Upper lobe of left lung (tissue), 6 donors: Measurements from ENCODE around the gene NOS1AP. TPM values are rescaled to one million over a fixed set of nuclear protein-coding genes. Genes with fewer than 3 reads are reported as not detected.

ENCODE experiments used
- ATAC-seq, 2 donors: fragments of 200-7000 bp; cut with Tn5 transposase; one replicate each; pipeline ENCODE4 v1.9.1; 2022; ENCODE audit warnings: mild to moderate bottlenecking in 2 of 2, moderate library complexity in 2 of 2; ENCODE audit not compliant: low FRiP score in 2 of 2
- DNase-seq, 2 donors: peaks; one replicate each; pipeline ENCODE4 v3.0.0-alpha.2; 2019 to 2020
- H3K27ac ChIP-seq, 4 donors: fragments of 200-600 bp; sonication (generic); one replicate each; pipeline ENCODE4 v1.5.1; 2016 to 2019
- H3K27me3 ChIP-seq, 4 donors: fragments of 200-600 bp; sonication (generic); one replicate each; pipeline ENCODE4 v1.5.1; 2017 to 2019
- H3K36me3 ChIP-seq, 4 donors: fragments of 200-600 bp; sonication (generic); one replicate each; pipeline ENCODE4 v1.5.1; 2016 to 2019
- H3K4me1 ChIP-seq, 4 donors: fragments of 200-600 bp; sonication (generic); one replicate each; pipeline ENCODE4 v1.5.1; 2018 to 2019
- H3K4me3 ChIP-seq, 4 donors: fragments of 200-600 bp; sonication (generic); one replicate each; pipeline ENCODE4 v1.5.1; 2017 to 2019; ENCODE audit warnings: mild to moderate bottlenecking in 2 of 4, moderate library complexity in 1 of 4
- H3K9me3 ChIP-seq, 4 donors: fragments of 200-600 bp; sonication (generic); one replicate each; pipeline ENCODE4 v1.5.1; 2018 to 2019
- CTCF ChIP-seq, 6 experiments: fragments of 450-650 bp in 4 of 6; fragments of 200-600 bp in 2 of 6; sonication (generic) in 2 of 6; IDR thresholded peaks; one replicate each; pipeline ENCODE4 v1.5.1; 2016 to 2019; ENCODE audit warnings: antibody characterized with exemption in 6 of 6
- EP300 ChIP-seq, 4 donors: sonication (generic); formaldehyde crosslinking; IDR thresholded peaks; one replicate each; pipeline ENCODE4 v1.5.1; 2017; ENCODE audit warnings: antibody characterized with exemption in 4 of 4, control low read depth in 2 of 4
- POLR2A ChIP-seq, 4 donors: fragments of 450-650 bp; IDR thresholded peaks; one replicate each; pipeline ENCODE4 v1.5.1; 2016 to 2017; ENCODE audit warnings: antibody characterized with exemption in 4 of 4, mild to moderate bottlenecking in 2 of 4
- POLR2AphosphoS5 ChIP-seq, 2 donors: sonication (generic); formaldehyde crosslinking; IDR thresholded peaks; one replicate each; pipeline ENCODE4 v1.5.1; 2017; ENCODE audit warnings: antibody characterized with exemption in 2 of 2
- WGBS, 2 donors: methylation state at CpG; one replicate each; pipeline ENCODE4 v1.1.5; 2017 to 2018; 5-methylcytosine and 5-hydroxymethylcytosine counted together
- total RNA-seq, 6 donors: library from RNA; depleted of rRNA in 4 of 6; stranded (reverse); fragments of >200 nt in 4 of 6; gene quantifications; one replicate each; pipeline versions ENCODE4 v1.1.0 to v1.2.1, GENCODE V29; 2016 to 2021
- donor health status: DM: no; HTN: no; CAD: no; lungs with moderate emphysema.
- donor health status: DM: no; HTN: yes; CAD: no; lungs with severe emphysema.

NOS1AP gene
- total RNA-seq, 6 donors from 2014 or later, result 5.3 to 16.4 (median 6.5) TPM

GRCh38 chr1:162291000-162291399, 221.5 kb downstream of the NOS1AP start:
- H3K36me3 ChIP-seq, result no peaks in the 10 kb centered on the region
- ATAC-seq (no peak), DNase-seq (no peak)
- H3K4me3 ChIP-seq, result no peak overlapping the region
- TF ChIP-seq EP300 (IDR thresholded peaks at IDR 0.05) (no peak), POLR2AphosphoS5 (IDR thresholded peaks at IDR 0.05) (no peak), POLR2A (IDR thresholded peaks at IDR 0.05) (no peak), CTCF (IDR thresholded peaks at IDR 0.05) (no peak)
- no peak overlapping the region for H3K27ac ChIP-seq
- H3K27me3 ChIP-seq, result no peaks in the 10 kb centered on the region
- no peaks in the 10 kb centered on the region for H3K4me1 ChIP-seq
- WGBS, 2 donors, result 77 to 81% methylated on average over 1 of the region's 1 CpG
- no peaks in the 10 kb centered on the region for H3K9me3 ChIP-seq

GRCh38 chr1:162292422-162292849, 222.9 kb downstream of the NOS1AP start:
- DNase-seq (no peak), ATAC-seq (no peak)
- Histone ChIP-seq H3K36me3 (no peaks in the 10 kb centered on the region), H3K27ac (no peak overlapping the region), H3K4me1 (no peaks in the 10 kb centered on the region), H3K27me3 (no peaks in the 10 kb centered on the region), H3K4me3 (no peak overlapping the region), H3K9me3 (no peaks in the 10 kb centered on the region)
- WGBS, 2 donors, result 65 to 71% methylated on average over 2 of the region's 2 CpGs
- TF ChIP-seq POLR2AphosphoS5 (IDR thresholded peaks at IDR 0.05) (no peak), CTCF (IDR thresholded peaks at IDR 0.05) (no peak), EP300 (IDR thresholded peaks at IDR 0.05) (no peak), POLR2A (IDR thresholded peaks at IDR 0.05) (no peak)

GRCh38 chr1:162293073-162293692, 223.7 kb downstream of the NOS1AP start:
- DNase-seq, result no peak

GRCh38 chr1:162294015-162294414, 224.5 kb downstream of the NOS1AP start:
- DNase-seq, result no peak
- TF ChIP-seq EP300 (IDR thresholded peaks at IDR 0.05) (no peak), POLR2A (IDR thresholded peaks at IDR 0.05) (no peak), POLR2AphosphoS5 (IDR thresholded peaks at IDR 0.05) (no peak), CTCF (IDR thresholded peaks at IDR 0.05) (no peak)
- Histone ChIP-seq H3K27me3 (no peaks in the 10 kb centered on the region), H3K36me3 (no peaks in the 10 kb centered on the region), H3K9me3 (no peaks in the 10 kb centered on the region), H3K27ac (no peak overlapping the region), H3K4me1 (no peaks in the 10 kb centered on the region), H3K4me3 (no peak overlapping the region)
- no peak for ATAC-seq
- 65 to 87% methylated on average over 3 of the region's 3 CpGs for WGBS, 2 donors

More at GRCh38 chr1:162293073-162293692, 223.7 kb downstream of the NOS1AP start:
- no peak overlapping the region for H3K27ac ChIP-seq
- 69 to 86% methylated on average over 5 of the region's 5 CpGs for WGBS, 2 donors
- no peaks in the 10 kb centered on the region for H3K36me3 ChIP-seq
- no peak for ATAC-seq
- TF ChIP-seq POLR2A (IDR thresholded peaks at IDR 0.05) (no peak), EP300 (IDR thresholded peaks at IDR 0.05) (no peak)
- no peaks in the 10 kb centered on the region for H3K9me3 ChIP-seq
- no peak overlapping the region for H3K4me3 ChIP-seq
- H3K4me1 ChIP-seq, result no peaks in the 10 kb centered on the region
- H3K27me3 ChIP-seq, result no peaks in the 10 kb centered on the region

- Histone ChIP-seq H3K9me3 (no peaks in the 10 kb centered on the region), H3K27me3 (no peaks in the 10 kb centered on the region), H3K36me3 (no peaks in the 10 kb centered on the region), H3K4me1 (peaks cover 0 to 4% (median 2%) of the 10 kb centered on the region in 4 donors), H3K4me3 (no peak overlapping the region), H3K27ac (no peak overlapping the region)
- 67 to 70% methylated on average over 4 of the region's 4 CpGs for WGBS, 2 donors
- TF ChIP-seq EP300 (IDR thresholded peaks at IDR 0.05) (no peak), CTCF (IDR thresholded peaks at IDR 0.05) (no peak), POLR2AphosphoS5 (IDR thresholded peaks at IDR 0.05) (no peak), POLR2A (IDR thresholded peaks at IDR 0.05) (no peak)
- DNase-seq (no peak), ATAC-seq (no peak)
These were observed 227.7 kb downstream of the NOS1AP start for GRCh38 chr1:162297208-162297607.
